Osteoblast (primary cell): Measurements from ENCODE around the gene TBC1D5. TPM values are rescaled to one million over a fixed set of nuclear protein-coding genes. Genes with fewer than 3 reads are reported as not detected.

ENCODE experiments used
- DNase-seq: peaks from one replicate; pipeline ENCODE4 v3.0.0; 2011; ENCODE audit warnings: low spot score, mixed read lengths; ENCODE audit not compliant: insufficient read length; ENCODE audit errors: missing footprints
- H2AFZ ChIP-seq: 2 replicates; pipeline ENCODE4 v1.6.0; 2011; ENCODE audit warnings: mild to moderate bottlenecking, low read length
- H3K27ac ChIP-seq: 2 replicates; pipeline ENCODE4 v1.5.1; 2011; ENCODE audit warnings: mild to moderate bottlenecking, low read depth, low read length, moderate library complexity
- H3K27me3 ChIP-seq: 2 replicates; pipeline ENCODE4 v1.6.0; 2012; ENCODE audit warnings: mild to moderate bottlenecking, control low read depth, inconsistent platforms, low read length, moderate library complexity; ENCODE audit not compliant: insufficient read depth
- H3K36me3 ChIP-seq: 2 replicates; pipeline ENCODE4 v1.5.1; 2011; ENCODE audit warnings: mild to moderate bottlenecking, low read length, control low read depth, moderate library complexity; ENCODE audit not compliant: insufficient read depth
- H3K4me1 ChIP-seq: 2 replicates; pipeline ENCODE4 v1.5.1; 2011; ENCODE audit warnings: mild to moderate bottlenecking, low read length, control low read depth, moderate library complexity; ENCODE audit not compliant: insufficient read depth
- H3K4me2 ChIP-seq: 2 replicates; pipeline ENCODE4 v1.6.0; 2011; ENCODE audit warnings: mild to moderate bottlenecking, low read length; ENCODE audit not compliant: insufficient read depth
- H3K4me3 ChIP-seq: fragments of 200-600 bp; sonication (generic); 3 replicates; pipeline ENCODE4 v1.5.1; 2012; ENCODE audit warnings: mild to moderate bottlenecking, low read length, inconsistent platforms; ENCODE audit not compliant: insufficient read depth
- H3K79me2 ChIP-seq: 2 replicates; pipeline ENCODE4 v1.6.0; 2012; ENCODE audit warnings: mild to moderate bottlenecking, low read length, control low read depth, inconsistent platforms; ENCODE audit not compliant: insufficient read depth
- H3K9me3 ChIP-seq: 2 replicates; pipeline ENCODE4 v1.5.1; 2011; ENCODE audit warnings: low read depth, low read length, control low read depth
- H4K20me1 ChIP-seq: 2 replicates; pipeline ENCODE4 v1.6.0; 2012; ENCODE audit warnings: mild to moderate bottlenecking, low read length, control low read depth; ENCODE audit not compliant: insufficient read depth
- total RNA-seq: library from RNA; depleted of rRNA; stranded (reverse); fragments of >200 nt; gene quantifications from 2 replicates; pipeline ENCODE4 v1.2.3, GENCODE V29; 2012
- TF ChIP-seq, protein P1 (sequence below): IDR thresholded peaks from 2 replicates; pipeline ENCODE4 v1.5.1; 2011; ENCODE audit warnings: mild to moderate bottlenecking, low read depth, low read length, moderate library complexity; ENCODE audit errors: extremely low read depth

TBC1D5 gene
- total RNA-seq, 1 donor = 117 TPM

DNA sequence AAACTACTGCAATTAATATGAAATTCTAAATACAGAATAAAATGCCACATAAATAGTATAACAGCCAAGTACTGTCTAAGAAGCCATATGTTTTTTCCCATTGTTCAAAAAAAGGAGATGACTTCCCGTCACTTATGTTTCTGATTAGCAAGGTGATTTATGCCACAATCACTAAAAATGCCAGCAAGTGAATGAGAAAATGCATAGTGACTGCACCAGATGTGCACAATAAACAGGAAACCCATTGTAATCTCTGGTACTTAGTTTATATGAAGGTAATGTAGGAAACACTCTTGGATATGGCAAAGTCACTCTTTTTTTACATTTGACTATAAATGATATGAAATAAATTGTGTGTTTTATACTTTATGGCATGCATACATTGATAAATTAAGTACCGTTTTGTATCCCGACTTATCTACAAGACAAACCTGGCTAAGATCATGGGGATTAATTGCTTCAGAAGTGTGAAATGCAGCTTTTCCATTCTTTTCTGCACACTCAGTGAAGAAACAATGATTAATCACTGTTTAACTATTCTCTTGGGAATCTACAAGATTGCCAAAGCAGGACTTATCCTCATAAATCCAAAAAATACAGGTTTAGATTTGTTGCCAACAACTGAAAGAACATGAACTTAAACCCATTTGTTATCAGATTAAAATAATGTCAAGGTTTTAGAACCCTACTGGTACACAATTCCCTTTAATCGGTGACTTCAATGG is 164.5 kb downstream of the TBC1D5 start:
- Histone ChIP-seq H3K79me2 (peaks cover 2% of the 10 kb centered on the region), H2AFZ (no peak overlapping the region), H3K4me1 (peaks cover 16% of the 10 kb centered on the region), H3K27me3 (no peaks in the 10 kb centered on the region), H3K9me3 (no peaks in the 10 kb centered on the region), H4K20me1 (no peaks in the 10 kb centered on the region), H3K27ac (no peak overlapping the region), H3K4me3 (no peak overlapping the region), H3K36me3 (no peaks in the 10 kb centered on the region), H3K4me2 (no peak overlapping the region)
- TF ChIP-seq, protein P1, sequence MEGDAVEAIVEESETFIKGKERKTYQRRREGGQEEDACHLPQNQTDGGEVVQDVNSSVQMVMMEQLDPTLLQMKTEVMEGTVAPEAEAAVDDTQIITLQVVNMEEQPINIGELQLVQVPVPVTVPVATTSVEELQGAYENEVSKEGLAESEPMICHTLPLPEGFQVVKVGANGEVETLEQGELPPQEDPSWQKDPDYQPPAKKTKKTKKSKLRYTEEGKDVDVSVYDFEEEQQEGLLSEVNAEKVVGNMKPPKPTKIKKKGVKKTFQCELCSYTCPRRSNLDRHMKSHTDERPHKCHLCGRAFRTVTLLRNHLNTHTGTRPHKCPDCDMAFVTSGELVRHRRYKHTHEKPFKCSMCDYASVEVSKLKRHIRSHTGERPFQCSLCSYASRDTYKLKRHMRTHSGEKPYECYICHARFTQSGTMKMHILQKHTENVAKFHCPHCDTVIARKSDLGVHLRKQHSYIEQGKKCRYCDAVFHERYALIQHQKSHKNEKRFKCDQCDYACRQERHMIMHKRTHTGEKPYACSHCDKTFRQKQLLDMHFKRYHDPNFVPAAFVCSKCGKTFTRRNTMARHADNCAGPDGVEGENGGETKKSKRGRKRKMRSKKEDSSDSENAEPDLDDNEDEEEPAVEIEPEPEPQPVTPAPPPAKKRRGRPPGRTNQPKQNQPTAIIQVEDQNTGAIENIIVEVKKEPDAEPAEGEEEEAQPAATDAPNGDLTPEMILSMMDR = no peak
- DNase-seq = no peak

DNA sequence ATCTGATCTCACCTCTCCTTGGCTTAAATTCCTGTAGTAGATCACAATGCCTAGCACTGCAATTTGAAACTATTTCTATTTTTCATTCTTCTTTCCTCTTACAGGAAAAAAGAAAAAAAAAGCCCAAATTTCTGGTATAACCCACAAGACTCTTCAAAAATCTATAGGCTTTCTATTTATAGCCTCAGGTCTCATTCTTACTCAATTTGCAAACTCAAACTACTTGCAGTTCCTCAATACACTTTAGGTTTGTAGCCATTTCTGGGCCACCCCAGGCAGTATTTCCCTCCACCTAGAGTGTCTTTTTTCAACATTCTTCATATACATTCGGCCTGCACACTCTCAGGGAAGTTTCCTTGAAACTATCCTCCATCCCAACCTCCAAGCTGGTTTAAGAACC is 169.0 kb downstream of the TBC1D5 start:
- Histone ChIP-seq H3K9me3 (no peaks in the 10 kb centered on the region), H2AFZ (no peak overlapping the region), H3K4me1 (peaks cover 5% of the 10 kb centered on the region), H3K4me2 (no peak overlapping the region), H3K27me3 (no peaks in the 10 kb centered on the region), H3K36me3 (no peaks in the 10 kb centered on the region), H3K4me3 (no peak overlapping the region), H3K79me2 (peaks cover 2% of the 10 kb centered on the region), H4K20me1 (no peaks in the 10 kb centered on the region), H3K27ac (no peak overlapping the region)
- TF ChIP-seq, protein P1 = no peak
- DNase-seq = no peak

DNA sequence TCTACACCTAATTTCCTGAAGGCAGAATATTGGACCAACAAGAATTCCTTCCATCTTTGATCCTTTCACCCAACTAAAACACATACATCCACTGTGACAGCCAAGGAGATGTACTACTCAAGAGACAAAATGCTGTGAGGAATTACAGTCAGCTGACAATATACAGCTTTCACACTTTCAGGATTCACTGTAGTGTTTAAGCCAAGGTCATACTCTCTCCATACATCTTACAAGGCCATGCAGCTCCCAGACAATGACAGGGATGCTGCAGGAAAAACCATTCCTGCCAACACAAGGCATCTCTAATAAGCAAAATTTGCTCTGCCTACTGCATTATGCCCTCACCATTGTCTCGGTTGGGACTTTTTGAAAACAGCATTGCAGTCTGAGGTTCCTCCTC is 170.7 kb downstream of the TBC1D5 start:
- Histone ChIP-seq H2AFZ (no peak overlapping the region), H3K4me1 (no peaks in the 10 kb centered on the region), H3K27me3 (no peaks in the 10 kb centered on the region), H3K4me2 (no peak overlapping the region), H3K4me3 (no peak overlapping the region), H3K27ac (no peak overlapping the region), H4K20me1 (no peaks in the 10 kb centered on the region), H3K79me2 (peaks cover 2% of the 10 kb centered on the region), H3K9me3 (no peaks in the 10 kb centered on the region), H3K36me3 (no peaks in the 10 kb centered on the region)
- no peak for DNase-seq
- TF ChIP-seq, protein P1 = no peak

DNA sequence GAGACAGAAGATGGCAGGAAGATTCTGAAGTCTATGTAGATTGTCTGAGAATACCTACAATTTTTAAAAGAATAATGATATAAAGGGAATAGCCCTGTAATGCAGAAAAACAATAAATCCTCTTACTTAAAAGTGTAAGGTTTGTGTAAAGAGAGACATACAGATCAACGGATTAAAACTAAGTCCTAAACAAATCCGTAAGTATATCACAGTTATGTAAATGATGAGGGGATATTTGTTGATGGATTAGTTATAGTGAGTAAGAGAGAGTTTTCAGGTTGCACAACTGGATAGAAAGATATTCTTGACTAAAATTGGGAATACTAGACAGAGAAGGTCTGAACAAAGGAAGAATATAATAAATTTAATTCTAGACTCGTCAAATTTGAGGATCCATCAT is 179.6 kb downstream of the TBC1D5 start:
- H3K4me3 ChIP-seq = no peak overlapping the region
- H4K20me1 ChIP-seq = no peaks in the 10 kb centered on the region
- no peaks in the 10 kb centered on the region for H3K4me1 ChIP-seq
- no peaks in the 10 kb centered on the region for H3K36me3 ChIP-seq
- H2AFZ ChIP-seq = no peak overlapping the region
- H3K27ac ChIP-seq = no peak overlapping the region
- no peak overlapping the region for H3K4me2 ChIP-seq
- no peaks in the 10 kb centered on the region for H3K9me3 ChIP-seq
- DNase-seq = no peak
- TF ChIP-seq, protein P1 = no peak
- H3K27me3 ChIP-seq = no peaks in the 10 kb centered on the region
- H3K79me2 ChIP-seq = no peaks in the 10 kb centered on the region
